ENCODE data around the gene SALL3. TPM values are rescaled to one million over a fixed set of nuclear protein-coding genes. Genes with fewer than 3 reads are reported as not detected.
"Not testable (repeated sequence)": the region's sequence is repeated elsewhere in the genome, so short reads cannot be mapped to it uniquely, and the experiment has no call there.

Gene SALL3
- total RNA-seq, 1 donor from 2014 or later, result 7.4 TPM

GRCh38 chr18:78962098-78962497 lies 17.5 kb upstream of the SALL3 start:
- TF ChIP-seq POLR2AphosphoS5 (IDR thresholded peaks at IDR 0.05; ENCODE audit: insufficient read depth in 1 of 2, low read depth in 1 of 2) (no peak), CTCF (IDR thresholded peaks at IDR 0.05) (no peak)
- no peaks in the 10 kb centered on the region for H3K36me3 ChIP-seq
- no peaks in the 10 kb centered on the region for H3K27me3 ChIP-seq
- no peaks in the 10 kb centered on the region for H3K4me1 ChIP-seq
- H3K4me3 ChIP-seq, result no peak overlapping the region
- no peaks in the 10 kb centered on the region for H3K9me3 ChIP-seq
- intact Hi-C loops (cut with DNase I), result no loop called here
- H3K27ac ChIP-seq, result no peak overlapping the region
- DNase-seq (ENCODE audit: extremely low spot score in 2 of 2), result no peak

GRCh38 chr18:78964727-78965126 lies 14.9 kb upstream of the SALL3 start:
- H3K9me3 ChIP-seq; H3K4me3 ChIP-seq; H3K36me3 ChIP-seq; H3K4me1 ChIP-seq; H3K27ac ChIP-seq; intact Hi-C loops (cut with DNase I); H3K27me3 ChIP-seq: not testable (repeated sequence)
- DNase-seq (ENCODE audit: extremely low spot score in 2 of 2), result peak; percentile 25 to 82

- Histone ChIP-seq H3K27ac (no peak overlapping the region), H3K4me1 (no peaks in the 10 kb centered on the region), H3K36me3 (no peaks in the 10 kb centered on the region), H3K9me3 (no peaks in the 10 kb centered on the region), H3K4me3 (no peak overlapping the region), H3K27me3 (no peaks in the 10 kb centered on the region)
- DNase-seq (ENCODE audit: extremely low spot score in 2 of 2), result peak; percentile 58 to 88
- intact Hi-C loops (cut with DNase I), result no loop called here
- TF ChIP-seq POLR2A (IDR thresholded peaks at IDR 0.05), result no peak
- no peak for TF ChIP-seq CTCF (IDR thresholded peaks at IDR 0.05)
Measured at GRCh38 chr18:78965260-78965659, 14.4 kb upstream of the SALL3 start.

- H3K27me3 ChIP-seq, result no peaks in the 10 kb centered on the region
- no peak overlapping the region for H3K4me3 ChIP-seq
- DNase-seq (ENCODE audit: extremely low spot score in 2 of 2), result peak; percentile 44 to 85
- no peak overlapping the region for H3K27ac ChIP-seq
- H3K9me3 ChIP-seq, result no peaks in the 10 kb centered on the region
- H3K36me3 ChIP-seq, result no peaks in the 10 kb centered on the region
- intact Hi-C loops (cut with DNase I), result no loop called here
- no peak for TF ChIP-seq POLR2A (IDR thresholded peaks at IDR 0.05)
- no peak for TF ChIP-seq CTCF (IDR thresholded peaks at IDR 0.05)
- no peak for TF ChIP-seq POLR2AphosphoS5 (IDR thresholded peaks at IDR 0.05; ENCODE audit: insufficient read depth in 1 of 2, low read depth in 1 of 2)
- no peaks in the 10 kb centered on the region for H3K4me1 ChIP-seq
Measured at GRCh38 chr18:78965917-78966792, 13.5 kb upstream of the SALL3 start.

- no peaks in the 10 kb centered on the region for H3K36me3 ChIP-seq
- TF ChIP-seq POLR2AphosphoS5 (IDR thresholded peaks at IDR 0.05; ENCODE audit: insufficient read depth in 1 of 2, low read depth in 1 of 2) (no peak), POLR2A (IDR thresholded peaks at IDR 0.05) (no peak), CTCF (IDR thresholded peaks at IDR 0.05) (no peak)
- DNase-seq (ENCODE audit: extremely low spot score in 2 of 2), result no peak
- H3K27me3 ChIP-seq, result no peaks in the 10 kb centered on the region
- no peak overlapping the region for H3K4me3 ChIP-seq
- H3K9me3 ChIP-seq, result no peaks in the 10 kb centered on the region
- intact Hi-C loops (cut with DNase I), result no loop called here
- H3K27ac ChIP-seq, result no peak overlapping the region
- no peaks in the 10 kb centered on the region for H3K4me1 ChIP-seq
Measured at GRCh38 chr18:78966793-78967106, 12.9 kb upstream of the SALL3 start.

Measured in vagina (tissue), 2 donors.